Activated naive CD8-positive, alpha-beta T cell treated with anti-CD3 and anti-CD28 coated beads for 36 hours (primary cell): ENCODE measurements around the gene RNU7-1. TPM values are rescaled to one million over a fixed set of nuclear protein-coding genes. Genes with fewer than 3 reads are reported as not detected.
A peak's percentile ranks its signal among the peaks of the same experiment; 100 is the strongest.

Source experiments
- DNase-seq: peaks from one replicate; pipeline ENCODE4 v3.0.0; 2021
- H3K27ac Mint-ChIP-seq: one replicate; pipeline ENCODE4 v1.8.0; 2022; ENCODE audit warnings: mild to moderate bottlenecking, moderate library complexity, mixed read lengths
- H3K27me3 Mint-ChIP-seq: one replicate; pipeline ENCODE4 v1.8.0; 2022; ENCODE audit warnings: mild to moderate bottlenecking, mixed read lengths
- H3K36me3 Mint-ChIP-seq: one replicate; pipeline ENCODE4 v1.8.0; 2021; ENCODE audit warnings: mild to moderate bottlenecking, mixed read lengths
- H3K4me1 Mint-ChIP-seq: one replicate; pipeline ENCODE4 v1.8.0; 2021; ENCODE audit warnings: mixed read lengths
- H3K4me3 Mint-ChIP-seq: one replicate; pipeline ENCODE4 v1.8.0; 2022; ENCODE audit warnings: mild to moderate bottlenecking, moderate library complexity, mixed read lengths
- H3K9me3 Mint-ChIP-seq: one replicate; pipeline ENCODE4 v1.8.0; 2022; ENCODE audit warnings: mixed read lengths
- total RNA-seq, 2 experiments: library from RNA; stranded (reverse); gene quantifications; one replicate each; pipeline ENCODE4 v1.2.3, GENCODE V29; 2021

The RNU7-1 gene
- total RNA-seq, 2 experiments from 2014 or later = not detected

DNA sequence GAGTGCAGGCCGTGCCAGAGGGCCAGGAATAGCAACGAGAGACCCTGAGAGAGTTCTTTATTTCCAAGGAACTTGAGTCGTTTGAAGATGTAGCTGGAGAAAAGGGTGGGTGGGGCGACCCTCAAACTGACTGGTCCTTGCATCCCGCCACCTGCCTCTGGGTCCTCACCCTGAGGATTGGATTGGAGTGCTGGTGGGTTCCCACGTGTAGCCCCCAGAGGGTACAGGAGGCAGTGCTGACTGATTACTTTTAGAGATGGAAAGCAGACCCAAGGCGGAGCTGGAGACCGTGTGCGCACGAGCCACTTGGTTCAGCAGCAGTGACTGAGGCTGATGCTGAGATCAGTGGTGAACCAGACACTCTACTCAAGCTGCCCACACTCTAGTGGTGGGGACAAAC is 34.0 kb downstream of the RNU7-1 start:
- no peak for DNase-seq
- peaks cover 32% of the 10 kb centered on the region for H3K36me3 Mint-ChIP-seq
- no peaks in the 10 kb centered on the region for H3K27me3 Mint-ChIP-seq
- no peak overlapping the region for H3K4me3 Mint-ChIP-seq
- peak overlapping the region; percentile 69 for H3K27ac Mint-ChIP-seq
- H3K9me3 Mint-ChIP-seq = no peaks in the 10 kb centered on the region
- peaks cover 32% of the 10 kb centered on the region for H3K4me1 Mint-ChIP-seq

DNA sequence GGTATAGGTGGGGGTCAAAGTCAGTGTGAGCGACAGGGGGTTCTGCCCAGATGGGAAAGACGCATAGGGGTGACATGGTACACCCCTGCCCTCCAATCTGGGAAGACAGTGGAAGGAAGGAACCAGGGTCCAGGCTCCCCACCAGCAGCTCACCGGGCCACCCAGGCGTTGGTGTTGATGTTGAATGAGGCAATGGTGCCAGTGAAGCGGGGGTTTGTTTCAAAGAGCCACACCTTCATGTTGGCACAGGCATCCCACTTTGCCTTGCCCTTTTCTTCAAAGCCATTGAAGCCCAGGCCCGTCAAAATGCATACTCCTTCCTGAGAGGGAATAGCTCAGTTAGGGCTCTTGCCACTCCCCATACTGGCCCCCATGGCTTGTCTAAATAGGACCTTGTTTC is 34.6 kb downstream of the RNU7-1 start:
- Mint-ChIP-seq H3K4me1 (peaks cover 28% of the 10 kb centered on the region), H3K4me3 (no peak overlapping the region), H3K27ac (peak overlapping the region; percentile 68), H3K36me3 (peaks cover 31% of the 10 kb centered on the region), H3K27me3 (no peaks in the 10 kb centered on the region), H3K9me3 (no peaks in the 10 kb centered on the region)
- DNase-seq = no peak

DNA sequence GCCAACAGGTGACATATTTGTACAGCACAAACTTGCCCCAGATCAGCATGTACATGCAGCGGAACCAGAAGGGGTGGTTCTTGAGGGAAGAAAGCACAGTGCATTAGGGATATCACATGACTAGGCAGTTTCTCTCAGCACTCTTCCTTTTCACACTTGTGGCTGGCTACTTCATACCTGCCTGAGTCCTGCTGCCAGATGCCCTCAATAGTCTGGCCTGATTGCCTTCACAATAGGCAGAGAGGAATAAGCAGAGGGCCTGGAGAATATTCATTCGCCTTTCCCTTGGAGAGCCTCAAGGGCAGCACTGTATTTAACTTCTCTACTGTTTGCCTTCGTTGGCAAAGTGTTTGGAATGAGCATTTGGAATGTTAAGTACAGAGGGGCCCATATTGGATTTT is 35.0 kb downstream of the RNU7-1 start:
- Mint-ChIP-seq H3K27ac (peak overlapping the region; percentile 68), H3K4me1 (peaks cover 24% of the 10 kb centered on the region), H3K4me3 (no peak overlapping the region), H3K27me3 (no peaks in the 10 kb centered on the region), H3K36me3 (peaks cover 34% of the 10 kb centered on the region), H3K9me3 (no peaks in the 10 kb centered on the region)
- no peak for DNase-seq

DNA sequence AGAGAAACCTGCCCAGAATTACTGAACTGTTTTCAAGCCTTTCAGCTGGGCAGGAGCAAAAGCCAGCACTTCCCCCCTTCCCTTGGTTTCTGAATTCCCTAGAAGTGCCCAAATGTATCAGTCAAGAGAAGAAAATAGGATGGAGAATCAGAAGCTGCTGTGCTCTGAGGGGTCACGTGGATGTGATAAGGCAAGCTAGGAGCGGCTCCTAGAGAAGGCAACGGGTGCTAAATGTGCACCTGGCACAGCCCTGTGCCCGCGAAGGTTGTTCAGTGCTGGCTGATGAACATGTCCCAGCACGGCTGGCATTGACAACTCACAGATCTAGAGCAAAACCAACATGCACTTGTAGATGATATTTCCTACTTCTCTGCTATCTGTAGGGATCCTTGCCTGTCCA is 35.4 kb downstream of the RNU7-1 start:
- DNase-seq = no peak
- peak overlapping the region; percentile 34 for H3K27ac Mint-ChIP-seq
- H3K4me1 Mint-ChIP-seq = peaks cover 20% of the 10 kb centered on the region
- H3K4me3 Mint-ChIP-seq = no peak overlapping the region
- H3K27me3 Mint-ChIP-seq = no peaks in the 10 kb centered on the region
- peaks cover 30% of the 10 kb centered on the region for H3K36me3 Mint-ChIP-seq
- no peaks in the 10 kb centered on the region for H3K9me3 Mint-ChIP-seq

DNA sequence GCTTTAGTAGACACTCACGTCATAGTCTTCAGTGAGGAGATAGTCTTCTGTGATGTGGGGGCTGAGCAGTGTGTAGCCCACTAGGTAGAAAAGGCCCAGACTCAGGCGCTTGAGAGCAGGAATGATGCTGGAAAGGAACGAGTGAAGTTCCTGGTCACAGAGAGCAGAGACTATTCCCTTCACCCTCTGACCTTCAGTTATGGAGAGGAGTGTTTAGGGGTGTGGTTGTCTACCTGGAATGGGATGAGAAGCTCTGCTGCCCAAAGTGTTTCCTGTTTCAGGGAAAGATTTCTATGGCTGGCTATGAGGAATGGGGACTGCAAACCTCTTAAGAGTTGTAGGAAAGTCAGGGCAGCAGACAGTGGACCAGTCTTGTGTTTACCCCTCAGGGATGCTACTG is 35.8 kb downstream of the RNU7-1 start:
- Mint-ChIP-seq H3K27ac (peak overlapping the region; percentile 34), H3K4me3 (no peak overlapping the region), H3K9me3 (no peaks in the 10 kb centered on the region), H3K27me3 (no peaks in the 10 kb centered on the region), H3K4me1 (peaks cover 16% of the 10 kb centered on the region), H3K36me3 (peaks cover 27% of the 10 kb centered on the region)
- no peak for DNase-seq

DNA sequence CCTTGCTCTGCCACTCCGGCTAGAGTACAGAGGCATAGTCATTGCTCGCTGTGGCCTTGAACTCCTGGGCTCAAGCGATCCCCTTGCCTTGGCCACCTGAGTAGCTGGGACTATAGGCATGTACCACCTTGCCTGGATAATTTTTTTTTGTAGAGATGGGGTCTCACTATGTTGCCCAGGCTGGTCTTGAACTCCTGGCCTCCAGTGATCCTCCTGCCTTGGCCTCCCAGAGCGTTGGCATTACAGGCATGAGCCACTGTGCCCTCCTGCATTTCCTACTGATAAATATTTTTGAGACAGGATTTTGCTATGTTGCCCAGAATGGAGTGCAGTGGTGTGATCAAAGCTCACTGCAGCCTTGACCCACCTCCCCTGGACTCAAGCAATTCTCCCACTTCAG is 36.5 kb downstream of the RNU7-1 start:
- no peak overlapping the region for H3K4me3 Mint-ChIP-seq
- H3K27ac Mint-ChIP-seq = peak overlapping the region; percentile 56
- H3K27me3 Mint-ChIP-seq = no peaks in the 10 kb centered on the region
- H3K4me1 Mint-ChIP-seq = peaks cover 12% of the 10 kb centered on the region
- no peak for DNase-seq
- peaks cover 27% of the 10 kb centered on the region for H3K36me3 Mint-ChIP-seq
- H3K9me3 Mint-ChIP-seq = no peaks in the 10 kb centered on the region

DNA sequence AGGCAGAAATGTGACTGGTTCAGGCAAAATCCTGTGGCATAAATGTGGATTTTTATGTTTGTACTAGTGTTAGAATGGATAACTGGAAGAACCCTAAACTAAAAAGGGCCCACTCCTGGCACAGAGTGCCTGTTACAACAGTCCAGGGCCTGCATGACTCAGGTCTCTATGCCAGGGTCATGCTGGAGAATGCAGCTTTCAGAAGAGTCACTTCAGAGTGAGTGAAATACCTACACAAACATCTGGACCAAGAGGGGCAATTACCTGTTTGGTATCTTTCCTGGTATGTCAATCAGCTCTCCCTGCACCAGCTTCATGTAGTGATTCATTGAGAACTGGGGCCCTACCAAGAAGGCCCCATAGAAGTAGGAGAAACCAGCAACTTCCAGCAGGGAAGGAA is 37.1 kb downstream of the RNU7-1 start:
- Mint-ChIP-seq H3K4me1 (peaks cover 5% of the 10 kb centered on the region), H3K4me3 (no peak overlapping the region), H3K36me3 (peaks cover 27% of the 10 kb centered on the region), H3K9me3 (no peaks in the 10 kb centered on the region), H3K27me3 (no peaks in the 10 kb centered on the region), H3K27ac (peak overlapping the region; percentile 11)
- DNase-seq = no peak

DNA sequence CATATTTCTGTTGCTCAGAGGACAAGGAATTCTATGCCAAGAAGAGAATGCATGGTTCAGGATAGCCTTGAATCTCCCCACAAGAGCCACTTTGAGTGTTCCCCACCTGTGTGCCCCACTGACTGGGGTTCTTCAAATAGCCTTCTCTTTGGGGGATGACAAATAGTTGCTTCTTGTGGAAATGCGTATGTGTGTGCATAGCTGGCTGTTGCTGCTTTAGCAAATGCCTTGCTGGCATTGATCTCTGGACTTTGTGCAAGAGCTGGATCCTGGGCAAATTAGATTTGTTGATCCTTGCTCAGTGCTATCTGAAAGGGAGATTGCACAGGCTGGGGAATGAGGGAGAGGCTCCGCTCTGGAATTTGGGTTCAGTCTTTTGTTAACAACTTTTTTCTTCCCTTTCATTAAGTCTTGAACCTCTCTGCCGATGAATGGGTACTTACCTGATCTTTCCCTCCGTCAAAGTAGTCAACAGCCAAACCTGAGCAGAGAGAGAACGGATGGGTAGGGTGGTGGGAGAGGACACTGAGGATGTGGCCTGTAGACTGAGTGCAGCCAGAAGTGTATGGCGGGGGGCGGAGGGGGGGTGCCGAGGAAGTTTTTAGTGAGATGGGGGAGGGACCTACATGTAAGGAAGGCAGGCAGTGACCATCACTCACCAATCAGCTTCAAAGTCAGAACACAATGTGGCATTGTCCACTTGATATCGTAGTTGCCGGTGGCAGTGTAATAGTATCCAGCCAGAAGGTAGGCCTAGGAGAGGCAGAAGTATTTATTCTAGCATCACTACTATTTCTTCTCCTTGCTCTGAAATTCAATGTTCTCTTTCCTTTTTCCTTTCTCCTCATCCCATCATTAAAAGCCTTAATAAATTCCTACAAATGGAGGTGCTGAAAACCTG is 37.8 kb downstream of the RNU7-1 start:
- no peak overlapping the region for H3K4me3 Mint-ChIP-seq
- H3K4me1 Mint-ChIP-seq = peaks cover 1% of the 10 kb centered on the region
- DNase-seq = no peak
- H3K36me3 Mint-ChIP-seq = peaks cover 24% of the 10 kb centered on the region
- H3K27me3 Mint-ChIP-seq = no peaks in the 10 kb centered on the region
- H3K27ac Mint-ChIP-seq = peak overlapping the region; percentile 25
- H3K9me3 Mint-ChIP-seq = no peaks in the 10 kb centered on the region

DNA sequence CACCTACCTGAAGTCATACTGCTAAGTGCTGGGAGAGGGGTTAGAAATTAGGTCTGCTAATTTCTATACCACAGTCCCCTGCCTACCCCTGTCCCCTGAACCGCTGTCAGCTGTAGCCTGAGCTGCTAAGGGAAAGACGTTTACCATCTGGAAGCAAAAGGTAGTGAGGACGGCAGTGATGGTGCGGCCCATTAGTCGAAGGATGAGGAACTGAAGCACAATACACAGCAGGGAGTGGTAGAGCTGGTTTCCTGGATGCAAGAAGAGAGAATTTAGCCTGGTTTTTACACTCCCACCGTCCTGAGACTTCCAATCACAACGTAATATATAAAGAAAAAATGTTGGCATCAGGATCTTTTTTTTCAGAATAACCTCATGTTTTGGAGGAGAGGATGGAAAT is 38.9 kb downstream of the RNU7-1 start:
- H3K27me3 Mint-ChIP-seq = no peaks in the 10 kb centered on the region
- peaks cover 1% of the 10 kb centered on the region for H3K4me1 Mint-ChIP-seq
- no peaks in the 10 kb centered on the region for H3K9me3 Mint-ChIP-seq
- H3K27ac Mint-ChIP-seq = no peak overlapping the region
- no peak for DNase-seq
- no peak overlapping the region for H3K4me3 Mint-ChIP-seq
- H3K36me3 Mint-ChIP-seq = peaks cover 15% of the 10 kb centered on the region

DNA sequence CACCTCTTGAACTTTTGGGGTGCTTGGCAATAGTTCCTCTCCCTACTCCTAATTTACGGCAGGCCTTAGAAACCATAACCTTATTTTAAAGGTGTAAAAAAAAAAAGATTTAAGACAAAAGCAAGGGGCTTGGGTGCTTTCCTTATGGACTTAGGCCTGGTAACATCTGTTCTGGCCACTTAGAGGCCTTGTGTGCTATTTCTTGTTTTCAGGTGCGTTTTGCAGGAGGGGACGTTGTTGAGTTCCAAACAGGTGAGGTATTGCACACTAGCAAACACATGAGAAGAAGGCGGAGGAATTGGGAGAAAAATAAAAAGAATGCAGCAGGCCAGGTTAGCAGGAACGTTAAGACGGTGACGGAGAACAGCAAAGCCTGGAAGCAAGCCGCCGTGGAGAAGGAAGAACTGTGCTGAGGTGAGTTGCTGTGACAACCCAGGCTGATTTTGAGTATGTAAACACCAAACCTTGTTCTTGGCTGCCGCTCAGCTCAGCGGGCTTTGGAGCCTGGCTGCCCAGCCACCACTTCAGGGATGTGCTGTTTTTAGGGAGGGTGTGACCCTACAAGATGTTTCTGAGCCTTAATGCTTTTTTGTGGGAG is 44.4 kb downstream of the RNU7-1 start:
- no peak for DNase-seq
- Mint-ChIP-seq H3K36me3 (peaks cover 9% of the 10 kb centered on the region), H3K9me3 (no peaks in the 10 kb centered on the region), H3K4me3 (no peak overlapping the region), H3K27me3 (no peaks in the 10 kb centered on the region), H3K4me1 (no peaks in the 10 kb centered on the region), H3K27ac (no peak overlapping the region)

Other genes with a start within 250 kb of the RNU7-1 start
- under 1 TPM in 1 of 2 experiments, not detected in 1; 0.37 TPM for gene PIANP, start 243.0 kb upstream of the RNU7-1 start, total RNA-seq
- 10 to 100 TPM; 37.1 to 41.6 TPM for gene COPS7A, start 219.8 kb upstream of the RNU7-1 start, total RNA-seq
- gene MLF2, start 190.7 kb upstream of the RNU7-1 start, total RNA-seq = 100 to 1,000 TPM; 134 to 141 TPM
- gene PTMS, start 177.5 kb upstream of the RNU7-1 start, total RNA-seq = 10 to 100 TPM; 23.3 to 25.1 TPM
- 10 to 100 TPM; 64.8 to 67.7 TPM for gene LAG3, start 171.3 kb upstream of the RNU7-1 start, total RNA-seq
- 1 to 10 TPM; 2.2 to 2.5 TPM for gene CD4, start 154.3 kb upstream of the RNU7-1 start, total RNA-seq
- gene GPR162, start 122.0 kb upstream of the RNU7-1 start, total RNA-seq = under 1 TPM; 0.54 to 0.76 TPM
- gene P3H3, start 115.4 kb upstream of the RNU7-1 start, total RNA-seq = under 1 TPM; 0.36 to 0.60 TPM
- gene GNB3, start 102.9 kb upstream of the RNU7-1 start, total RNA-seq = under 1 TPM in 1 of 2 experiments, not detected in 1; 0.10 TPM
- gene CDCA3, start 92.5 kb upstream of the RNU7-1 start, total RNA-seq = 10 to 100 TPM; 62.5 to 64.0 TPM
- gene USP5, start 91.7 kb upstream of the RNU7-1 start, total RNA-seq = 100 to 1,000 TPM; 125 to 127 TPM
- 1,000 to 10,000 TPM; 1,593 to 1,653 TPM for gene TPI1, start 76.3 kb upstream of the RNU7-1 start, total RNA-seq
- 1 to 10 TPM; 2.7 to 3.0 TPM for gene SPSB2, start 70.5 kb upstream of the RNU7-1 start, total RNA-seq
- gene LRRC23, start 39.0 kb upstream of the RNU7-1 start, total RNA-seq = 1 to 10 TPM; 3.0 to 4.1 TPM
- gene ENO2, start 29.2 kb upstream of the RNU7-1 start, total RNA-seq = 100 to 1,000 TPM; 140 to 141 TPM
- gene ATN1, start 15.9 kb upstream of the RNU7-1 start, total RNA-seq = 10 to 100 TPM; 27.6 to 28.5 TPM
- gene C12orf57, start 206 bp downstream of the RNU7-1 start, total RNA-seq = 100 to 1,000 TPM; 203 to 208 TPM
- gene PTPN6, start 7.5 kb downstream of the RNU7-1 start, total RNA-seq = 100 to 1,000 TPM; 457 to 467 TPM
- gene PHB2, start 26.8 kb downstream of the RNU7-1 start, total RNA-seq = 100 to 1,000 TPM; 556 to 557 TPM
- gene EMG1, start 27.1 kb downstream of the RNU7-1 start, total RNA-seq = 100 to 1,000 TPM; 130 to 140 TPM
- gene LPCAT3, start 74.7 kb downstream of the RNU7-1 start, total RNA-seq = 10 to 100 TPM; 23.3 to 23.8 TPM
- gene C1S, start 116.9 kb downstream of the RNU7-1 start, total RNA-seq = under 1 TPM; 0.47 to 0.66 TPM
- 1 to 10 TPM; 1.6 to 2.5 TPM for gene C1R, start 148.6 kb downstream of the RNU7-1 start, total RNA-seq
- gene C1RL, start 165.4 kb downstream of the RNU7-1 start, total RNA-seq = 10 to 100 TPM in 1 of 2 experiments, 1 to 10 TPM in 1; 8.6 to 10.1 TPM
- not detected for gene RBP5, start 185.1 kb downstream of the RNU7-1 start, total RNA-seq
- gene CLSTN3, start 186.6 kb downstream of the RNU7-1 start, total RNA-seq = 10 to 100 TPM; 16.5 to 17.2 TPM
- 10 to 100 TPM; 39.1 to 40.3 TPM for gene PEX5, start 245.9 kb downstream of the RNU7-1 start, total RNA-seq